HCEC 1CT (cell line): ENCODE results near the gene NDUFA13.

Experiments used
- DNase-seq: peaks from one replicate; pipeline ENCODE4 v3.0.0-alpha.2; 2017

The NDUFA13 gene

DNA sequence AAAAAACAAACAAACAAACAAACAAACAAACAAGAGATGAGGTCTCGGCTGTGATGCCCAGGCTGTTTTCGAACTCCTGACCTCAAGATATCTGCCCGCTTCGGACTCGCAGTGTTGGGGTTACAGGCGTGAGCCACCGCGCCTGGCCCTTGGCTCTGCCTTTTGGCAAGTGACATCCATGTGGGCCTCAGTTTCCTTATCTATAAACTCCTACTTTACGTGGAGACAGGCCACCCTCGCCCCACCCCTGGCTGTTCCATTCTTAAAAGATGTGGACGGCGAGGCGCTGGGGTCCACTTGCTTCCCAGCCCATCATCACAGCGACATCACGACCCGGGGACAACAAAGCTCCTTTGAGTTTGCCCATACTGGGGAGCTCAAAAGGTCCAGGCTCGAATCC lies 2.3 kb upstream of the NDUFA13 start:
- no peak for DNase-seq

DNA sequence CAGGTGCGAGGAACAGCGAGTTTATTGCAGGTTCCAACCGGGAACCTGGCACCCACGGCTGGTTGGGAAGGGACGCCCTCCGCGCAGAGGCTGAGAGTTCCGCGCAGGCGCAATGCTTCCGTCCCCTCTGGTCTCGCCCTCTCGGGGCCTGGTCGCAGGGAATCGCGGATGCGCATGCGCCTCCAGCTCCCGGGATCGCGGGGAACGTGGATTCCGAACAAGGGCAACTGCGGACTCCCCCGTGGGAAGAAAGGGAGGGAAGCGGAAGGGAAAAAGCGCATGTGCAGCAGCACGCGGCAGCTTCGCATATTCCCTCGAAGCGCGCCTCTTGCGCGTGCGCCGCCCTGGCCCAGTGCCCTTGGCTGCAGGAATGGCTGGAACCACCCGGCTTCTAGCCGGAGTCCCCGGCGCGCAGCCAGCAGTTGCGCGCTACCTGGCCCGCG lies 1.8 kb upstream of the NDUFA13 start:
- DNase-seq, result no peak

DNA sequence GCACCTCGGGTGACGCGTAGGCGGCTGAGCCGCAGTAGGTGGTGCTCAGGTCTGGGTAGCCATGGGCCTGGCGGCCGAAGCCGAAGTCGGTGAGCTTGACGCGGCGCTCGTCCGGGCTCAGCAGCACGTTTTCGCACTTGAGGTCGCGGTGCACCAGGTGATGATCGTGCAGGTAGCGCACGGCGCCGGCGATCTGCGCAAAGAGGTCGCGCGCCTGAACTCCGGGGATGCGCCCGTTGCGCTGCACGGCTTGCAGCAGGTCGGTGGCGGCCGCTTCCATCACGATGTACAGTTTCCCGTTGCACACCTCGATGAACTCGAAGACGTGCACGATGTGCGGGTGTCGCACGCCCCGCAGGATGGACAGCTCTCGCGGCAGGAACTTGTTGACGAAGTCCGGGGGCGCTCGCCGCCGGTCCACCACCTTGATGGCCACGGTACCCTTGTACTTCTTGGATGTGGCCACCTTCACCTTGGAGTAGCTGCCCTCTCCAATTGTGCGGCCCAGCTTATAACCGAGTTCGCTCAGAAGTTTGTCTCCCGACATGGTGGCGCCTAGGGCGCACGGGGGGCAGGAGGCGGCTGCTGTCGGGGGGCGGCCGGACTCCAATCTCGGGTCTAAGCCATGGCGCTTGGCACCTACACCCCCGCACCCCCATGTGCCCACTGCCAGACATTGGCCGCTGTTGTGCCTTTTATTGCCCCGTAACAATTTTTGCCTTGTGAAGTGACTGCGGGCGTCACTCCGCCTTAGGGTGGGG lies 964 bp upstream of the NDUFA13 start, which contains the start of gene TSSK6:
TSSK6 (minus strand) TSS at position 668 of the 761 bp plus-strand sequence; CDS start at position 547, 121 bp downstream.
- DNase-seq, result no peak

- DNase-seq, result no peak
These were observed 1.2 kb downstream of the NDUFA13 start for GRCh38 chr19:19517235-19517619.

DNA sequence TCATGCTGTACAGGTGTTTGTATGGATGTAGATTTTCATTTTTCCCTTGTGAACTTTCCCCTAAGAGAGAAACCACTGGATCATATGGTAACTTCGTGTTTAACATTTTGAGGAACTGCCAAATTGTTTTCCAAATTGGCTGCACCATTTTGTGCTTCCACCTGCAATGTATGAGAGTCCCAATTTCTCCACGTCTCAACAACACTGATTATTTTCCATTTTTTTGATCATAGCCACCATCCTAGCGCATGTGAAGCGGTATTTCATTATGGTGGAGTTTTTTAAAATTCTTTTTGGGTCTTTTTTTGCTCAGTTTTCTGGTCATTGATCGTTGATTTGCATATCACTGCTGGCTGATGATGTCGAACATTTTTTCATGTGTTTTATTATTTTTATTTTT lies 5.0 kb downstream of the NDUFA13 start:
- DNase-seq, result no peak

GRCh38 chr19:19523177-19523576 lies 7.2 kb downstream of the NDUFA13 start:
- no peak for DNase-seq

DNA sequence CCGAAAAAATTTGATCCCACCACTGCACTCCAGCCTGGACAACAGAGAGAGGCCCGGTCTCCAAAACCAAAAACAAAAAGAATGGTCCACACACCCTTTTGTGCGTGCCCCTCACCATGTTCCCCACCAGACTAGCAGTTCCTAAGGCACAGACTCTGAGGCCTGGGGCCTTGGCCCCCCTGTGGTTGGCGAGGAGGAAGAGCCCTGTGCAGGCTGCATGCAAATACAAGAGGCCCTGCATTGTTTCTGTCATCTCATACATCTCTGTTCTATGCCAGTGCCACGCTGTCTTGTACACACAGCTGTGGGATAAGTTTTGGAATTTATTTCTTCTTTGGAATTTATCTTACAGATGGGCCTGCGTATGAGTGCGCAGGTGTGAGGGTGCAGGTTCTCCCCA lies 8.0 kb downstream of the NDUFA13 start:
- DNase-seq, result no peak

DNA sequence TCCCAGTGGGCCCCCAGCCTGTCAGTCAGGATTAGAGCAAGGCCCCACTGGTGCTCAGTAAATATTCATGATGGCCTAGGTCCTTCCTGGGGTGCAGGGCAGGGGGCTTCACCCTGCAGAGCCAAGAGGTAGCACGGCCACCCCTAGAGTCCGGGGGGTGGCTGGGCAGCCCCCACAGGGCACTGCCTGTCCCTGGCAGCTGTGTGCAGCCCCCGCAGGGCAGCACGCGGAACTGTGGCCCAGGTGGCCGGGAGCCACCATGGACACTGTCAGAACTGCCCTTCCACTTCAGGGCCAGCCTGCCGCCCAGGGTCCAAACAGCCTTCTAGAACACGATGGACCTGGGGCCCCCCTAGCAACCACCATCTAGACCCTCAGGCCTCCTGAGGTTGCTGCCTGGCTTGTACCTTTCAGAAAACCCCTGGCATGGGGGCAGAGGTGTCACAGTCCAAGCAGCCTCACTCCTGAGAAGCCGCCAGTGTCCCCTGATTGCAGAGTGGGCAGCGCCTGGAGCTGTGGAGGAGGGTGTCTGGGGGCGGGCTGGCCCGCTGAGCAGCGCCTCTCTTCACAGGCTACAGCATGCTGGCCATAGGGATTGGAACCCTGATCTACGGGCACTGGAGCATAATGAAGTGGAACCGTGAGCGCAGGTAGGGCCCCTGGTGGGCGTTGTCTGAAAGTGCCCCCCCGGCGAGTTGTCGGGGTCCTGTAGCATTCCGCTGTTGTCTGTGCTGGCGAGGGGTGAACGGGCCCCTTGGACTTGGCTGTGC lies 9.8 kb downstream of the NDUFA13 start:
- DNase-seq, result no peak

GRCh38 chr19:19526581-19527370 lies 10.8 kb downstream of the NDUFA13 start:
- DNase-seq, result no peak

- no peak for DNase-seq
These were observed 11.3 kb downstream of the NDUFA13 start for GRCh38 chr19:19527371-19527656.

DNA sequence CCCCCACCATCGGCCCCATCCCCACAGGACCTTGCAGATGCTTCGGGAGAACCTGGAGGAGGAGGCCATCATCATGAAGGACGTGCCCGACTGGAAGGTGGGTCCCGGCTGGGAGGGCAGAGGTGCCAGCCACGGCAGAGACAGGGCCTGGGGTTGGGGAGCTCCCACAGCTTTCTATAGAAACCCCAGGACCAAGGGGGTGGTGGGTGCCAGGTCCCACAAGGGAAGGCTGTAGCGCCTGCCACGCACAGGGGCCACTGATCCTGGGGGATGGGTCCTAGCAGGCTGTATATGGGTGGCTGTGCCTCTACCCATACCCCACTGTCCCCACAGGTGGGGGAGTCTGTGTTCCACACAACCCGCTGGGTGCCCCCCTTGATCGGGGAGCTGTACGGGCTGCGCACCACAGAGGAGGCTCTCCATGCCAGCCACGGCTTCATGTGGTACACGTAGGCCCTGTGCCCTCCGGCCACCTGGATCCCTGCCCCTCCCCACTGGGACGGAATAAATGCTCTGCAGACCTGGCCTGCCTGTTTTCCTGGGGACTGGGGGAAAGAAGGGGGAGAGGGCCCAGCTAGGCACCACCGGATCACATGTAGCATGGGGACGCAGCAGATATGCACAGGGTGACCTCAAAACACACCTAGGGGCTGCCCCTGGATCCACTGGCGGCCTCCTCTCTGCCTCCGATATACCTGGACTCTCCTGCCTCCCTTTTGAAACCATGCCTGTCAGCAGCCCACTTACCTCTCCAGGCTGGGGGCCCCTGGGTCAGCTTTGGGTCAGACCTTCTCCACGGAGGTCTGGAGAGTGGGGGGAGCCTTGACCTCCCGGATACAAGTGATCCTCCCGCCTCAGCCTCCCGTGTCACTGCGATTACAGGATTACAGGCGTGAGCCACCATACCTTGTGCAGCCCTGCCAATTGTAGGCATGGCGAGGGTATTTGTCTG lies 11.9 kb downstream of the NDUFA13 start:
- DNase-seq, result no peak

GRCh38 chr19:19528721-19529490 lies 12.9 kb downstream of the NDUFA13 start, which contains the start of gene YJEFN3:
Gene YJEFN3, plus strand, starts transcription at chr19:19528911. Its CDS starts 22 bp downstream, at chr19:19528933.
- no peak for DNase-seq

DNA sequence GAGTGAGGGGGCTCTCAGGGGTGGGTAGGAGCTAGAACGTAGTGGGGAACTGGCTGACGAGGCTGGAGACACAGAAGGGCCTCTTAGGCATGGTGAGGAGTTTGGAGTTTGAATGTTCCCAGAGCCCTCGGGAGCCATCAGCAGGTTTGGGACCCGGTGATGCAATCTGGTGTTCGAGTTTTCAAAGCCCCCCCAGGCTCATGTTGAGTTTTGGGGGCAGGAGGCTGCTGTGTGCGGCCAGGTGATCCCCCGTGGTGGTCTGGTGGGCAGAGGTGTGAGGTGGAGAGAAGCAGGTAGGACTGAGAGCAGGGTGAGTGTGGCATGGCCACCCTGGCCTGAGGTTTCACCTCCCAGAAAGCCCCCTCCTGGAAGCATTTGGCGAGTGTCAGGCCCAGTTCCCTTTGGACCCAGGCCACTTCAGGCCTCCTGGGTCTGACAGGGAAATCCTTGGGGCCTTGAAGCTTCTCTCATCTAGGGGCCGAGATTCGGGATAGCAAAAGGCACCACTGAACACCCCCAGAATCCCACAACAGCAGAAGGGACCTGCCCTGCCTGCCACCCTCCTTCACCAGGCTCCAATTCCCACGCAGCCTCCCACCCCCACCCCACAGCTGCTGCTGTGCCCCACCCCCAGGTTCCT lies 13.9 kb downstream of the NDUFA13 start:
- no peak for DNase-seq

DNA sequence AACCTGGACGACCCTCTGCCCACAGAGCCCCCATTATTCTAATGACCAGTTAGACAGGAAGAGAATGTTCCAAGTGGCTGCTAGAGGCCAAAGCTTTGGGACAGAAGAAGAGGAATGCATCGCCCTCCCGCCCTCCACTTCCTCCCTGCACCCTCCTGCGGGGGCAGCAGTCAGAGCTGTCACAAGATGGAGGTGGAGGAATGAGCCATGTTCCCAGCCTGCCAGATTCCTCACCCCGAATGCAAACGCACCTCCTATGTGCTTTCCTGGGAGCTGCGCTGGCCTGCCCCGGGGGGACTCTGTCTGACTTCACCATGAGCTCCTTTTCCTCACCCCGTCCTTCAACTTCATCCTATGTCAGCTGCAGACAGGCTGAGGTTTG lies 14.4 kb downstream of the NDUFA13 start:
- no peak for DNase-seq

DNA sequence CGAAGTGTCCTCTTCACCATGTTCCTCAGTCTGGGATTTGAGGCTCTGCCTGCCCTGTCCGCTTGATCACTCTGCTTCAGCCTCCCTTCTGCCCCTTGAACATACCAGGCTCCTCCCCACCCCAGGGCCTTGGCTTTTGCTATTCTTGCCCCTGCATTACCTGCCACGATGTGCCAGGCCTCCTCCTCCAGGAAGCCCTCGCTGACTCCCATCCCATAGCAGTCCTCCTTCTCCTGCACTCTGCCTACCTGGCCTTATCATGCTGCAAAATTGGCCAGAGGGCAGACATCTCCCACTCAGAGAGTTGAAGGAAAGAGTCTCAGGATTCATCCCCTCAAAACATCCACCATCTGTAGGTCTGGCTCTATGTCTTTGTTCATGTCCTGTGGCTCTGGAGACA lies 14.9 kb downstream of the NDUFA13 start:
- no peak for DNase-seq

GRCh38 chr19:19531951-19532805 lies 16.2 kb downstream of the NDUFA13 start:
- peak; percentile 37 for DNase-seq

DNA sequence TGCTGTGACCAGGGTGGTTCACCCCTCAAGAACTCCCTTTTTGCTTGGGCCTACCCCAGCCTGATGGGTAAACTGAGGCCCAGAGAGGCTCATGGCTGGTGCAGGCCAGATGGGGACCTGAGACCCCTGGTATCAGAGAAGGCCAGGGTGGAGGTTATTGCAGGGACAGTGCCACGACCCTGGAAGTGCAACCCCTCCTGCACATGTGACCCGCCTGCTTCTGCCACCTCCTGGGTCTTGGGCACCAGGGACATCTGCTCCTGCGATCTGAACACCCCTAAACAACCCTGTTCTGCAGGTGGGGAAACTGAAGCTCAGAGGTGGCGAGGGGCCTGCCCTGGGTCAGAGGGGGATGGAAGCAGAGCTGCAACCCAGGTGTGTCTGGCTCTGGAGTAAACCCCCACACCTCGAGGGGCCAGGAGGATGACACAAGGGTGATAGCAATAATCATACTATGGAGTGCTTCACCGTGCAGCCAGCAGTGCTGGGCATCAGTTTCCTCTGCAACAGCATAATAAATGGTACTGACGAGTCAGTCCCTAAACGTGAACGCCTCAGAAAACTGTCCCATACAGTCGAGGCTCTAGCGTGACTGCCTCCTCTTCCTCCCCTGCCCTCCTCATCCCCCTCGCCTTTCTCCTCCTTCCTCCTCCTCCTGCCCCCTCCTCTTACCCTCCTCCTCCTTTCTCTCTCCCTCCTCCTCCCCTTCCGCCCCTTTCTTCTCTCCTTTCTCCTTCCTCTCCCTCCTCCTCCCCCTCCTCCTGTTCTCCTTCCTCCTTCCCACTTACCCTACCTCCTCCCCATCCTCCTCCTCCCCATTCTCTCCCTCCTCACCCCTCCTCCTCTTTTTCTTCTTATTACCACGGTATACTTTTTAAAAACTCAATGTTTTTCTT lies 17.0 kb downstream of the NDUFA13 start:
- no peak for DNase-seq

DNA sequence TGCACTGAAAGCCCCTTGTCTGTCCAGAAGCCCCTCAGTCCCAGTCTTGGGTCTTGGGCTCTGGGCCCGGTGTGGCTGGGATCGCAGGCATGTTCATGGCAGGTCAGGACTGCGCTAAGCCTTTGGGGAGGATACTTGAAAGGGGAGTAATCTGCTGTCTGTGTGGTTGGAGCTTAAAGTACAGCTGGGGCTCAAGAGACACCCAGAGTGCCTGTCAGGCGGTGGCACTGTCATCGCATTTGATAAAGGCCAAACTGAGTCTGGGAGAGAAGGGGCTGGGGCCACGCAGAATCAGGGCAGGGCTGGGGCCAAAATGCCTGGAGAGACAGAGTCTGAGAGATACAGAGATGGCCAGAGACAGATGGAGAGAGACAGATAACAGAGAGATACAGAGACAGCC lies 17.8 kb downstream of the NDUFA13 start:
- DNase-seq, result no peak
